Measurements from ENCODE around the gene ABCA13.

Gene ABCA13

GRCh38 chr7:48638041-48638440 is 466.8 kb downstream of the ABCA13 start:
- no peak for DNase-seq (ENCODE audit: low spot score)

- no peak for DNase-seq (ENCODE audit: low spot score)
Observed at GRCh38 chr7:48643431-48644013, 472.3 kb downstream of the ABCA13 start.

GRCh38 chr7:48658138-48658537 is 486.9 kb downstream of the ABCA13 start:
- no peak for DNase-seq (ENCODE audit: low spot score)

- no peak for DNase-seq (ENCODE audit: low spot score)
Observed at GRCh38 chr7:48660306-48660870, 489.1 kb downstream of the ABCA13 start.

- no peak for DNase-seq (ENCODE audit: low spot score)
Observed at GRCh38 chr7:48664241-48664640, 493.0 kb downstream of the ABCA13 start.

GRCh38 chr7:48665353-48666135 is 494.3 kb downstream of the ABCA13 start:
- no peak for DNase-seq (ENCODE audit: low spot score)

GRCh38 chr7:48667407-48667806 is 496.1 kb downstream of the ABCA13 start:
- DNase-seq (ENCODE audit: low spot score), result no peak

GRCh38 chr7:48671656-48672055 is 500.4 kb downstream of the ABCA13 start:
- no peak for DNase-seq (ENCODE audit: low spot score)

GRCh38 chr7:48681006-48681405 is 509.7 kb downstream of the ABCA13 start:
- DNase-seq (ENCODE audit: low spot score), result no peak

GRCh38 chr7:48691788-48692187 is 520.5 kb downstream of the ABCA13 start:
- DNase-seq (ENCODE audit: low spot score), result no peak
